Upper lobe of left lung (tissue), 4 donors: Measurements from ENCODE around the gene MAD1L1.
A peak's percentile ranks its signal among the peaks of the same experiment; 100 is the strongest.

Experiments
- CTCF ChIP-seq, 6 experiments: fragments of 450-650 bp in 4 of 6; fragments of 200-600 bp in 2 of 6; sonication (generic) in 2 of 6; IDR thresholded peaks; one replicate each; pipeline ENCODE4 v1.5.1; 2016 to 2019; ENCODE audit warnings: antibody characterized with exemption in 6 of 6
- POLR2A ChIP-seq, 4 donors: fragments of 450-650 bp; IDR thresholded peaks; one replicate each; pipeline ENCODE4 v1.5.1; 2016 to 2017; ENCODE audit warnings: antibody characterized with exemption in 4 of 4, mild to moderate bottlenecking in 2 of 4
- POLR2AphosphoS5 ChIP-seq, 2 donors: sonication (generic); formaldehyde crosslinking; IDR thresholded peaks; one replicate each; pipeline ENCODE4 v1.5.1; 2017; ENCODE audit warnings: antibody characterized with exemption in 2 of 2

- TF ChIP-seq CTCF (IDR thresholded peaks at IDR 0.05) (no peak), POLR2A (IDR thresholded peaks at IDR 0.05) (peak in 1 of 4 donors; percentile 33), POLR2AphosphoS5 (IDR thresholded peaks at IDR 0.05) (no peak)
Measured at GRCh38 chr7:2018569-2019460, 213.9 kb downstream of the MAD1L1 start.
